Thyroid gland (tissue), 4 donors: Measurements from ENCODE around the gene NFILZ.

ENCODE experiments used
- CTCF ChIP-seq, 6 experiments: fragments of 200-600 bp in 3 of 6; fragments of 450-650 bp in 3 of 6; sonication (generic) in 3 of 6; IDR thresholded peaks; one replicate each; pipeline ENCODE4 v1.5.1; 2016 to 2019; ENCODE audit warnings: antibody characterized with exemption in 6 of 6, mild to moderate bottlenecking in 2 of 6, inconsistent platforms in 1 of 6, moderate library complexity in 1 of 6
- POLR2A ChIP-seq, 2 donors: fragments of 450-650 bp; IDR thresholded peaks; one replicate each; pipeline ENCODE4 v1.6.1; 2017; ENCODE audit warnings: antibody characterized with exemption in 2 of 2, mild to moderate bottlenecking in 2 of 2, moderate library complexity in 1 of 2

GRCh38 chr19:8665468-8666213 is 35.2 kb downstream of the NFILZ start:
- TF ChIP-seq CTCF (IDR thresholded peaks at IDR 0.05) (no peak), POLR2A (IDR thresholded peaks at IDR 0.05) (no peak)
